A673 (cell line): ENCODE results near the gene STEAP1B.

Experiments
- EZH2 ChIP-seq: fragments of 200-600 bp; sonication (generic); IDR thresholded peaks from 2 replicates; pipeline ENCODE4 v1.6.1; 2017; ENCODE audit warnings: borderline replicate concordance, low read depth, mild to moderate bottlenecking, mixed read lengths, antibody characterized with exemption, low read length; ENCODE audit not compliant: poor library complexity, severe bottlenecking
- TF ChIP-seq, protein P1 (sequence below): fragments of 300-800, 200-600 bp; sonication (generic); conservative IDR thresholded peaks from 2 replicates; pipeline ENCODE4 v1.5.1; 2017; ENCODE audit warnings: low read depth, mild to moderate bottlenecking, antibody characterized with exemption, low read length, moderate library complexity, mixed read lengths

DNA sequence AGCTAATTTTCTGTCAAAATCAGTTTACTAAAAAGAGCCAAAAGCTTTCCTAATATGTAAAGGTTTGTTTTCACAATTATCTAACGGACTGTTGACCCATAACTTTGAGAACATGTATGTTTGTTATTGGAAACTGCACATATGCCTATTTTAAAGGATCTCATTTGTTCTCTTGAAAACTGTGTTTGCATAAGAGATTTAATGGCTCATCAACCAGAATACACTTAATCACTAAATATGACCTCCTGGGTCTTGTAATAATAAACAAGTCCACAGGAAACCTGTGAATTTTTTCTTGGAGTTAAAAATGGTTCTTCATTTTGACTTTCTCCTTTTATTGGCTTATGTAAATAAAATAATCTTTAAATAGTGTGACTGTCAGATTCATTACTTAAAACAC, 48.3 kb upstream of the STEAP1B start:
- TF ChIP-seq, protein P1, sequence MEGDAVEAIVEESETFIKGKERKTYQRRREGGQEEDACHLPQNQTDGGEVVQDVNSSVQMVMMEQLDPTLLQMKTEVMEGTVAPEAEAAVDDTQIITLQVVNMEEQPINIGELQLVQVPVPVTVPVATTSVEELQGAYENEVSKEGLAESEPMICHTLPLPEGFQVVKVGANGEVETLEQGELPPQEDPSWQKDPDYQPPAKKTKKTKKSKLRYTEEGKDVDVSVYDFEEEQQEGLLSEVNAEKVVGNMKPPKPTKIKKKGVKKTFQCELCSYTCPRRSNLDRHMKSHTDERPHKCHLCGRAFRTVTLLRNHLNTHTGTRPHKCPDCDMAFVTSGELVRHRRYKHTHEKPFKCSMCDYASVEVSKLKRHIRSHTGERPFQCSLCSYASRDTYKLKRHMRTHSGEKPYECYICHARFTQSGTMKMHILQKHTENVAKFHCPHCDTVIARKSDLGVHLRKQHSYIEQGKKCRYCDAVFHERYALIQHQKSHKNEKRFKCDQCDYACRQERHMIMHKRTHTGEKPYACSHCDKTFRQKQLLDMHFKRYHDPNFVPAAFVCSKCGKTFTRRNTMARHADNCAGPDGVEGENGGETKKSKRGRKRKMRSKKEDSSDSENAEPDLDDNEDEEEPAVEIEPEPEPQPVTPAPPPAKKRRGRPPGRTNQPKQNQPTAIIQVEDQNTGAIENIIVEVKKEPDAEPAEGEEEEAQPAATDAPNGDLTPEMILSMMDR, result no peak
- no peak for TF ChIP-seq EZH2
